ENCODE measurements around the gene BMAL1.

The BMAL1 gene

GRCh38 chr11:13261591-13262061 is 16.0 kb upstream of the BMAL1 start:
- no peak for DNase-seq (ENCODE audit: low read depth)

- no peak for DNase-seq (ENCODE audit: low read depth)
Measured at GRCh38 chr11:13262096-13262495, 15.5 kb upstream of the BMAL1 start.

- no peak for DNase-seq (ENCODE audit: low read depth)
Measured at GRCh38 chr11:13268791-13269190, 8.8 kb upstream of the BMAL1 start.

- no peak for DNase-seq (ENCODE audit: low read depth)
Measured at GRCh38 chr11:13269775-13270174, 7.8 kb upstream of the BMAL1 start.

GRCh38 chr11:13271060-13271693 is 6.4 kb upstream of the BMAL1 start:
- DNase-seq (ENCODE audit: low read depth) = no peak

- no peak for DNase-seq (ENCODE audit: low read depth)
Measured at GRCh38 chr11:13276454-13276831, 1.1 kb upstream of the BMAL1 start.

GRCh38 chr11:13276832-13277767 is 490 bp upstream of the BMAL1 start:
- peak; percentile 95 for DNase-seq (ENCODE audit: low read depth)

GRCh38 chr11:13278609-13279486 is 1.3 kb downstream of the BMAL1 start:
- DNase-seq (ENCODE audit: low read depth) = no peak

GRCh38 chr11:13279487-13279834 is 1.9 kb downstream of the BMAL1 start:
- no peak for DNase-seq (ENCODE audit: low read depth)

GRCh38 chr11:13280092-13280722 is 2.6 kb downstream of the BMAL1 start:
- DNase-seq (ENCODE audit: low read depth) = no peak

GRCh38 chr11:13280777-13281176 is 3.2 kb downstream of the BMAL1 start:
- DNase-seq (ENCODE audit: low read depth) = no peak

GRCh38 chr11:13283636-13284035 is 6.0 kb downstream of the BMAL1 start:
- DNase-seq (ENCODE audit: low read depth) = no peak

GRCh38 chr11:13284776-13285588 is 7.4 kb downstream of the BMAL1 start:
- no peak for DNase-seq (ENCODE audit: low read depth)

GRCh38 chr11:13286279-13286821 is 8.8 kb downstream of the BMAL1 start:
- DNase-seq (ENCODE audit: low read depth) = no peak

GRCh38 chr11:13287036-13287435 is 9.4 kb downstream of the BMAL1 start:
- no peak for DNase-seq (ENCODE audit: low read depth)

- DNase-seq (ENCODE audit: low read depth) = no peak
Measured at GRCh38 chr11:13287681-13288080, 10.1 kb downstream of the BMAL1 start.

- DNase-seq (ENCODE audit: low read depth) = no peak
Measured at GRCh38 chr11:13288375-13289029, 10.9 kb downstream of the BMAL1 start.

- no peak for DNase-seq (ENCODE audit: low read depth)
Measured at GRCh38 chr11:13289081-13289480, 11.5 kb downstream of the BMAL1 start.

GRCh38 chr11:13290221-13290980 is 12.8 kb downstream of the BMAL1 start:
- no peak for DNase-seq (ENCODE audit: low read depth)
